Astrocyte of the hippocampus (primary cell): ENCODE measurements around the gene PRKACB.
A peak's percentile ranks its signal among the peaks of the same experiment; 100 is the strongest.

Experiments
- DNase-seq: peaks from one replicate; pipeline ENCODE4 v3.0.0; 2011; ENCODE audit warnings: low read depth, low spot score

PRKACB gene

DNA sequence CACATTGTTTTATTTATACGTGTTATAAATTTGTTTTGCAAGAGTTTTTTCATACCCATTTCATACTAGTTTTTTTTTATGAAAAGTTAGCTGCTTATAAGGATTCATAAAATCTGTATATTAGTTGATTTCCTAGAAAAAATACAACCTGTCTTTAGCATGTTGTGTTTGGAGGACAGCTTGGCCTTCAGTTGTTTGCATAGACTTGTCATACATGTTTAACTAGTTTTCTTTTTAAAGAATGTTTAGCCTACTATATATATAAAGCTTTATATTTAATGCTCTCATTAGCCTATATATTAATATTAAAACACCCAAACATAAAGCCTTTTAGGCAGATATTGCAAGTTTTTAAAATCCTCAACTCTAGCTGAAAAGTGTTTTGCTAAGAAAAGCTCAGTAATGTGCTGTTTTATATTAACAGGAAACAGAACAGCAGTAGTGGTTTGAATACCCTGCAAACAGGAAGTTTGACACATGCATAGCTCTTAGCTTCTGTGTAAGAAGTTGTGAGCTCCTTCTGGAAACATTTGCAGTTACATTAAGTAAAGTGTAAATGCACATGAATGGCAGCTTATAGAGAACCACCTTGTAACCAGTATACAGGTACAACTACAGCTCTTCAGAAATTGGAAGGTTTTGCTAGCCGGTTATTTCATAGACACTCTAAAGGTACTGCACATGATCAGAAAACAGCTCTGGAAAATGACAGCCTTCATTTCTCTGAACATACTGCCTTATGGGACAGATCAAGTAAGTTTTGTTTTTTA lies at the start of gene PRKACB:
PRKACB (plus strand) TSS at position 476 of the 770 bp plus-strand sequence; CDS start at position 567, 91 bp downstream.
- DNase-seq = no peak

DNA sequence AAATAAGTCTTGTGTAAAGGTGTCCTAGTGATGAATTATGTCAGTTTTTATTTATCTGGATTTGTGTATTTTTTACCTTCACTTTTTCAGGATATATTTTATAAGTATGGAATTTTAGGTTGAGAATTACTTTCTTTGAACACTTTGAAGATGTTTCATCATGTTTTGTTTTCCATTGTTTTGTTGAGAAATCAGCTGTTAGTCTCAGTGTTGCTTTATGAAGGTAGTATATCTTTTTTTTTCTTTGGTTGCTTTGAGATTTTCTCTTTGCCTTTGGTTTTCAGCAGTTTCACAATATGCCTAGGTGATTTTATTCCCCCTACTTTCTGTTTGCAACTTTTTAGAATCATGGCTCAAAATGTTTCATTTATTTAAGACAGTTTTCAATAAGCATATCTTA lies 48.8 kb upstream of the PRKACB start:
- DNase-seq = no peak

DNA sequence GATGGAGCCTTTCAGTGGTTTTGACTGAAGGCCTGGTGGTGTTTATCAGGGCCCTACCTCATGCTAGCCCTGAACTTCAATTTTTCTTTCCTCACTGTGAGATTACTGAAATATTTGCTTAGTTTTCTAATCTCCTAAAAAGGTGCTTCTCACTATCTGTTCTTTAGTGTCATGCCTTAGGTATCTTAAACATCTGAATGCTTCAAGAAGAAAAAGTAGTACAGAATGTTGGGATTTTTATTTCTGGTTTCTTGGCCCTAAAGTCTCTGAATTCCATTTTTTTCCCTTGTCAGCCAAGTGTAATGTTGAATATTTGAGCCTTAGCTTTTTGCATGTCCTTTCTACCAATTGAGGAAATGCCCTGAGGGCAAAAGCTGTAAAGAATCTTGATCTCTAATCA lies 47.9 kb upstream of the PRKACB start:
- DNase-seq = peak; percentile 6

DNA sequence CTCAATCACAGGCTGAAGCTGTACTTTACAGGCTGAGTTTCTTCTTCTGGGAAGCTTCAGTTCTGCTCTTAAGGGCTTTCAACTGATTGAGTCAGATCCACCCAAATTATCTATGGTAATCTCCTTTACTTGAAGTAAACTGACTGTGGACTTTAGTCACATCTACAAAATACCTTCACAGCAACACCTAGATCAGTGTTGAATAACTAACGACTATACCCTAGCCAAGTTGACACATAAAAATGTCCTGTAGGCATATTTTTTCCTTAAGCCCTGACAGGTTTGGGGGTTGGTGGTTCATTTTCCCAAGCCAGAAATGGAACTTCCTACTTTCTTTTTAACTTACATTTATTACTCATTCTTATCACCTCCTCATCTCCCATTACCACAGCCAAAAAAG lies 42.9 kb upstream of the PRKACB start:
- no peak for DNase-seq

DNA sequence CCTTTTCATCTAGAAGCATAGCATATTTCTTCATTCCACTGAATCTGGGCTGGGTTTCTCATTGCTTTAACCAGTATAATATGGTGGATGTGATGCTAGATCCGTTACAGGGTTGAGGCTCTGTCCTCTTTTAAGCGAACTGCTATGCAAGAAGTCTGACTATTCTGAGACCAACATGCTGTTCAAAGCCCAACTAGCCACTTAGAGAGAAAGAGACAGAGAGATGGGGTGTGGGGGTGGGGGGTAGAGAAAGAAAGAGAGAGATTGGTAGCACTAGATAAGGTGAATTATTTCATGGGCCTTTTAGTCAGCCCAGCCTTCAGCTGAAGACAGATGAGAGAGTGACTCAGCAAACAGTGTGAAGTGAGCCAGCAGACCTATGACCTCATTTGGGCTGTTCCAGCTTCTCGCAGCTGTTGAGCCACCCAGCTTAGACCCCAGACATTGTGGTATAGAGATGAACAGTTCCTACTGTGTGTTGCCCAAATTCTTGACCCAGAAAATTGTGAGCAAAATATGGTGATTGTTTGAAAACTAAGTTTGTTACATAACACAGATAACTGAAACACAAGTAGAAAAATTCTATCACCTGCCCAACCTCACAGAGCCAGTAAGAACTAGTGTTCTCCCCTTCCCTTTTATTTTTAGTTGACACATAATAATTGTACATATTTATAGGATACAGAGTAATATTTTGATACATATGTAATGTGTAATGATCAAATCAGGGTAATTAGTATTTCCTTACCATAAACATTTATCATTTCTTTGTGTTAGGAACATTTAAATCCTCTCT lies 40.7 kb upstream of the PRKACB start:
- DNase-seq = peak; percentile 85

DNA sequence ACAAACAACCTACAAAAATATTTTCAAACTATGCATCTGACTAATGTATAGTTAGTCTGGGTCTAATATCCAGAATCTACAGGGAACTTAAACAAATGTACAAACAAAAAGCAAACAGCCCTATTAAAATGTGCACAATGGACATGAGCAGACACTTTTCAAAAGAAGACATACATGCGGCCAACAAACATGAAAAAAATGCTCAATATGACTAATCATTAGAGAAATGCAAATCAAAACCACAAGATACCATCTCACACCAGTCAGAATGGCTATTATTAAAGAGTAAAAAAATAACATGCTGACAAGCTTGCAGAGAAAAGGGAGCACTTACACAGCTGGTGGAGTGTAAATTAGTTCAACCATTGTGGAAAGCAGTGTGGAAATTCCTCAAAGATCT lies 36.5 kb upstream of the PRKACB start:
- DNase-seq = peak; percentile 61

DNA sequence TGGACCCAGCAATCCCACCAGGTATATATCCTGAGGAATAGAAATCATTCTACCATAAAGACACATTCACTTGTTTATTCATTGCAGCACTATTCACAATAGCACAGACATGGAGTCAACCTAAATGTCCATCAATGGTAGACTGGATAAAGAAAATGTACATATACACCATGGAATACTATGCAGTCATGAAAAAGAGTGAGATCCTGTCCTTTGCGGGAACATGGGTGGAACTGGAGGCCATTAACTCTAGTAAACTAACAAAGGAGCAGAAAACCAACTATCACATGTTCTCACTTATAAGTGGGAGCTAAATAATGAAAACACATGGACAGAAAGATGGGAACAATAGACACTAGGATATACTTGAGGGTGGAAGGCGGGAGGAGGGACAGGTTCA lies 36.1 kb upstream of the PRKACB start:
- DNase-seq = no peak

DNA sequence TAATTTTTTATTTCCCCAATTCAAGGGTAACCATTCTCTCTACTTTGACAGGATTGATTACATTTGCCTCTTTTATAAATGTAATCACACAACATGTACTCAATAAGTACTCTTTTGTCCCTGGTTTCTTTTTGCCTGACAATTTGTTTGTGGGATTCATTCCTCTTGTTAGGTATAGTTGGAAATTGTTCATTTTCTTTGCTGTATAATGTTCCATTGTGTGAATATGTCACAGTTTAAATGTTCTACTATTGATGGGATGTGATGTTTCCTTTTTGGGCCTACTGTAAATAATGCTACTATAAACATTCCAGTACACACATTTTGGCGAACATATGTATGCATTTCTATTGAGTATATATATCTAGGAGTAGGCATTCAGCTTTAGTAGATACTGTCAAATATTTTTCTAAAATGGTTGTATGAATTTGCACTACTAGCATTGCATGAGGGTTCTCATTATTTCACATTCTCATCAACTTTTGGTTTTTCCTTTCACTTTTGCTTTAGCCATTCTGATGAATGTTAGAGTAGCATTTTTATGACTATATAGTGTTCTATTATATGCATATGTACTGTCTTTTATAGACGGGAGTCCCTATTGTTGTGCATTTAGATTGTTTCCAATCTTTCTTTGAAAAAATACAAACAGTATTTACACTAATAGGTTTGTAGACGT lies 35.0 kb upstream of the PRKACB start:
- no peak for DNase-seq

DNA sequence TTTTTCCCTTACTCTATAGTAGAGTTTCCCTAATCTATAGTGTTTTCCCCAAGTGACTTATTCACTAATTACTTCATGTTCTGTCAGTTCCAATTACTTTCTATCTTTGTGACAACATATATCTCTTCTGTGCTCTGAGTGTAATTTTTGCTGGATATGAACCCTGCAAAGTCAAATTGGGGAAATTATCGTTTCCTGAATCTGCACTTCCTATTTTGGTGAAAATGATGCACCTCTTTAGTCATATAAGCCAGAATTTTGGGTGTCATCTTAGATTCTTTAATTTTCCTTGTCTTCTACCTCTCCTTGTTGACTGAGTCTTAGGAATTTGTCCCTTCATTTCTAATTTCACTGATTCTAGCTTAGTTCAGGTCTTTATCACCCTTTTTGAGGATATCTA lies 33.4 kb upstream of the PRKACB start:
- DNase-seq = no peak

DNA sequence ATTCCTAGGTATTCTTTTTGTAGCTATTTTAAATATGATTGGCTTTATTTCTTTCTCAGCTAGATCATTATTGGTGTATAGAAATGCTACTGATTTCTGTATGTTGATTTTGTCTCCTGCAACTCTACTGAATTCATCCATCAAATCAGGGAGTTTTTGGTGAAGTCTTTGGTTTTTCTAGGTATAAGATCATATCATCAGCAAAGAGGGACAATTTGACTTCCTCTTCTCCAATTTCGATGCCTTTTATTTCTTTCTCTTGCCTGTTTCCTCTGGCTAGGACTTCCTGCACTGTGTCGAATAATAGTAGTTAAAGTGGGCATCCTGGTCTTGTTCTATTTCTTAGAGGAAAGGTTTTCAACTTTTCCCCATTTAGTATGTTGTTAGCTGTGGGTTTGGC lies 27.5 kb upstream of the PRKACB start:
- no peak for DNase-seq

DNA sequence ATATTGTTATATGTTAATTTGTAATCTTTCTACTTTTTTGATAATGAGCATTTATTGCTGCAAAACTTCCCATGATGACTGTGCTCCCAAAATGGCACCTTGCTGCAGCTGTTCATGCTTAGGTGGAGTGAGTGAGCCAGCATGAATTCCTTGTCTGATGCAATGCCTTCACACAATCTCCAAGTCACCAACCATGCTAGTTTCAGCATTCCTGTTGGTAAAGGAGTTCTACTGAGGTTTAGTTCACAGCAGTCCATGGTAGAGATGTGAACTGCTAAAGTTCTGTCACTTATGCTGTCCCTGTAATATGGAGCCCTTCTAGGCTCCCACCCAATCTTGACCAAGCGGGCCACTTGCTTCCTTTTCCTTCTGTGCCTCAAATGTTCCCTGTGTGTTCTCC lies 26.2 kb upstream of the PRKACB start:
- no peak for DNase-seq

DNA sequence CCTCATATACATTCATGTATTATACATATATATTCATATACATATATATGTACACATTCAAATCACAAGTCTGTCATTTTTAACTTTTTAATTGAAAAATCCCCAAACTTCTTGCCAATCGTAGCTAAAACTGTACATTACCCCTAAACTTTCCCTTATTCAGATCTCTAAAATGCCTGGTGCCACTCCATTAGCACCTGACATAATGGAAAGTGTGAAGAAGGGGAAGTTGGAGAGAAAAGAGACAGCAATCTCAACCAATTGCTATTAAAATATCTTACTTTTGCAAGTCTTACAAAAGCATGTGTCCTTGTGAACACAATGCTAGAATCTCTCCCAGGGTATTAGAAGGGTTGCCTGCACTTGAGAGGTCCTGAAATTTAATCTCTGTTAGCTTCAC lies 22.7 kb upstream of the PRKACB start:
- no peak for DNase-seq

DNA sequence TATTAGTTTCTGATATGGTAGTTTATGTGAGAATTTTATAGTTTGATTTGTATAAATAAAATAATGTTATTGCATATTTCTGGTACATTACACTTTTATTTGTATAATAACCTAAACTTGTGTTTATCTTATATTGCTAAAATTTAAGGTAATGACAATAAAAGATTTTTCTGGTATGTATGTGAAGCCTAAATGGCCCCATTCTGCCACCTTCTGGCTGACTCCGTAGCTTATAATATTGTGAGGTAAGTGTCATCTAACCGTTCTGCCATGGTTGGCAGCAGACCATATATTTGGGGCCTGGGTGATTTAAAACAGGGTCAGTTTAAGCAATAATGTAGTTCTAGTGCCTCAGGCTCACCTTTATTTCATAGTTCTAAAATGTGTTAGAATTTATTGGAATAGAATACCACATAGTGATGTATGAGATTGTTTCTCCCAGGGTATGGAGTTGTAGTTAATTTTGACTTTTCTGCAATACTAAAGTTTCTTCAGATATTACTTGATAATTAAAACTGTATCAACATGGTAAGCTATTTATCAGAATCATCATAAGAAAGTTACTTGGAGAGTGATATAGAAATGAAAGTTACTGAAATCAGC lies 21.2 kb upstream of the PRKACB start:
- DNase-seq = peak; percentile 70

DNA sequence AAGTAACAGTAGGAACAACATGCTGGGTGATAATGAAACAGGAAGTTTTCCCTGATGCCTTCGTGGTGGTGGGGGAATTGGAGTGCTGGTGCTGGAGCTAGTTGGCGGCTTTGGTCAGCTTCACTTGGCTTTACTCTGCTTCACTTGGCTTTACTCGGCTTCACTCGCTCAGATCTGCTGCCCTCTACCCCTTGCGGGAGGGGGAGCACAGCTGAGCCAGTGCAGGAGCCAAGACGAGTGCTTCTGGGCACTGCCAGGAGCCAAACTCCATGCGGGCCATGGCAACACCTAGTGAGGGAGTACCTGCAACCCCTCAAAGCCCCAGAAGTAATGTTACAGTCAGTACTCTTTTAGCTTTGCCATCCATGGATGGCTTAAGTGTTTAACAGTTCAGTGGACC lies 10.6 kb upstream of the PRKACB start:
- no peak for DNase-seq

DNA sequence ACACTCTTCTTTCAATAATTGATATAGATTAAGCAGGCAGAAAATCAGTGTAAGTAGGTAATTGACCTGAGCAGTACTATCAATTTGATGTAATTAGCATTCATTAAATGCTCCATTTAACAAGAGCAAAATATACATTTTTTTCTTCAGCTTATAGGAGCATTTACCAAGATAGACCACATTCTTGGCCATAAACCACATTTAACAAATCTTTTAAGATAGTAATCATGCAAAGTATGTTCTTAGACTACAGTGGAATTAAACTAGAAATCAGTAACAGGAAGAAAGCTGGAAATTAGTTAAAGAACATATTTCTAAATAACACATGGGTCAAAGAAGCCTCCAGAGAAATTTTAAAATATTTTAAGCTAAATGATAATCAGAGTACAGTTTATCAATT lies 8.7 kb upstream of the PRKACB start:
- DNase-seq = no peak

DNA sequence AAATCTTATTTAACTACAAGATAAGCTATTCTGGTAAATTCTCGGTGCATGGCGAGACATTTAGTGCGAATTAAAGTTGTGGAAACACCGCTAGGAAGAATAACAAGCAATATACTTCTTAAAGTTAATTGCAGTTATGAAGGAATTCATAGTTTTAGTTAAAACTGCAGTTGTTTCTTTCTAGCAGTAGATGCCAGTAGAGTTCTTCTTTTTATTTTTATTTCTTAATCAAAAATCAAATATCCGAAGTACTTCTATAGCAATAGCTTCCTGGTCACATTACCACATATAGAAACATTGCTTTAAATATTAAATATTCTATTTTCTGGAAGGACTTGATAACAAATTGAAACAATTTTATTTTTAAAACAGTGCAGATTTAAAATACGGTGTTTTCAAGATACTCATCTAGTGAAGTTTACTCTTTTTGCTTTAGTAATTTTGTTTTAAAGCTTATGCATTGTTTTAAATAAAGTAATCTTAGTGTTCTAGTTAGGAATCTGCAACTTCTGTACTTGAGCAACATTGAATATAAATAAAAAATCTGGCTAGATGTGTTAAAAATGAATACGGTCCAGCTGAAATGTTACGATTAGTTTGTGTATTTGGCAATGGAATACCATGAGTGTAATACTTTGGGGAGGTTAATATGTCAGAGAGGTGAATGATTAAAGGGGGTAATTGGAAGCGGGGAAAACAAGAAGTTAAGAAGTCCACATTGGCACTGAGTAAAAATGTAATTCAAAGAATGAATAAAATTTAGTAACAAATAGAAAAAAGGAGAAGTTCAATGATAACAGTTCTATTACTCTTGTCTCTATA lies 2.7 kb upstream of the PRKACB start:
- DNase-seq = no peak

DNA sequence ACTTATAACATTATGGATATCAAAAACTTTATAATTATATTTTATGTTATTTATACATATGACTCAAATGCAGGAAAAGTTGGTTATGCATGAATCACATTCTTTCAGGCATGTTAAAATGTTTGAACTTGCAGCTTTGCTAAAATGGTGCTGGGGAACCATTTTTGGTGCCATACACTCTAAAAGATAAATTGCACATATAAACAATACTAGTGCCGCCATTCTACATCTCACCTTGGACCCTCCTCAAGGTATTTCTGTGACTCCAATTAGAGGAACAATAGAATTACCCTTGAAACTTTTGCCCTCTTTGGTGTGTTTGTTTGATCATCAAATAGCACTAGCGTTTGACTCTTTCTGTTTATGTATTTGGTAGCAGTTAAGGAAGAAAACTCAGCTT lies 997 bp downstream of the PRKACB start:
- no peak for DNase-seq

DNA sequence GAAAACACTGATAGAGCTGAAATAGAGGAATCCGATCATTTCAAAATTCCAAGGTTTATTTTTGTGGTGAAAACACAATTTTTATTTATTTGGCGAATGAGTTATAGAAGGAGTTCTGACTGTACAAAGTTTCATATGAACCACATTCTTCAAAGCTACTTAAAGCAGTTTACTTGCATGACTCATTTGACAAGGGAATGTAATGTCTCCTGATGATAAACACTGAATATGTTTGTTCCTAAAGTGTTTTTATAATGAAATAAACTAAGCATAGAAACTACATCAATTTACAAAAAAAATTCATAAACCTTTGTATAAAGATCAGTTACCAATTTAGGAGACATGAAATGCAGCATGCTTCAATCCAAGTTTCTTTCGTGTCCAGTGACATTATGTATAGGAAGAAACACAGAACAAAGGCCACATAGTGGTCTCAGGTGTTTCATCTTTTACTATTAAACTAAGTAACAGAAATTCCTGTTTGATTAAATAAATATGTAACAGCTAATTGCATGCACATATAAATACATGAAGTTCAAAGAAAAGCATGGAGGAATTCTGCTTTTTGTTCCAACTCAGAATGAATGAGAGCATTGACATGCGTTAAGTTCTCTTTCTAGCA lies 2.5 kb downstream of the PRKACB start:
- peak; percentile 54 for DNase-seq

DNA sequence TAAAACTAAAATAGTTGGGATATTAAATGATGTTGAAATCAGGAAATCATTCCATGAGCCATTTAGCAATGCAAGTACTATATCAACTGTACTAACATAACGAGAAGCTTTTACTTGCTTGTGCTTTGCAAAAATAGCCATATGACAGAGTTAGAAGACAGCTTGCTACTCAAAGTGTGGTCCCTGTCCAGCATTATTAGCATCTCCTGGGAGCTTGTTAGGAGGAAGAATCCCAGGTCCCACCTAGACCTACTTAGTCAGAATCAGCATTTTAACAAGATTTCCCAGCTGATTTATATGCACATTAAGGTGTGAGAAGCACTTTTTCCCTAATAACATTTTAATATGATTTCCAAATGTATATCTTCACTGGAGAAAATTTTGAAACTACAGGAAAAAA lies 4.7 kb downstream of the PRKACB start:
- no peak for DNase-seq

DNA sequence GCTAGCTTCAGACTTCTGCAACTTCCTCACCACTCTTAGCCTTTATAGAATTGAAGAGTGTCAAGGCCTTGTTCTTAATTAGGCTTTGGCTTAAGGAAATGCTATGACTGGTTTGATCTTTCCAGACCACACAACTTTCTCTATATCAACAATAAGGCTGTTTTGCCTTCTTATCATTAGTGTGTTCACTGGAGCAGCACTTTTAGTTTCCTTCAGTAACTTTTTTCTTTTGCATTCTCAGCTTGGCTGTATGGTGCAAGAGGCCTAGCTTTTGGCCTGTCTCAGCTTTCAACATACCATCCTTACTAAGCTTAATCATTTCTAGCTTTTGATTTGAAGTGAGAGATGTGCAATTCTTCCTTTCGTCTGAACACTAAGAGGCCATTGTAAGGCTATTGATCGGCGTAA lies 8.6 kb downstream of the PRKACB start:
- DNase-seq = peak; percentile 44

DNA sequence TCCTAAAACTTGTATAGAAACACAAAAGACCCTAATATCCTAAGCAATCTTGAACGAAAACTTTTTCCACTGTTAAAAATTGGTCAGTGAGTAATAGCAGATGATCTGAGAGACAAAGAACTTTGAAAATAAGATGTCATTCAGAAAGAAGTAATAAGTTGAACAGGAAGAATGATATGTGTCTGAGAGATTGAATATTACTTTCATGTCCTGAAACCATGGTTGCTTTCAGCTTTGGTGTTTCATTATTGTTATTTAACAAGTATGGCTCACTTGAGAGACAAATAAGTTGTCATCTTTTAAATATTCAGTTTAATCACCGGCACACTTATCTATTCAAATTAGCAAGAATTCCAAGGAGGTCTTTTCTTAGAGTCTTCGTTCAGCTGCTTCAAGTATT lies 11.4 kb downstream of the PRKACB start:
- no peak for DNase-seq
